Astrocyte of the spinal cord (primary cell): ENCODE measurements around the gene BANK1.
A peak's percentile ranks its signal among the peaks of the same experiment; 100 is the strongest.

ENCODE experiments used
- DNase-seq: peaks from one replicate; pipeline ENCODE4 v3.0.0; 2011; ENCODE audit warnings: low read depth, low spot score
- H3K4me3 ChIP-seq: 2 replicates; pipeline ENCODE4 v1.5.1; 2011; ENCODE audit warnings: low read depth, mild to moderate bottlenecking, low read length, moderate library complexity
- CTCF ChIP-seq: IDR thresholded peaks from 2 replicates; pipeline ENCODE4 v1.5.1; 2012; ENCODE audit warnings: low read depth, mild to moderate bottlenecking, low read length, inconsistent platforms
- in situ Hi-C: cut with HindIII; loops from 2 replicates; pipeline ENCODE4 v1.10.0; 2017; ENCODE audit warnings: low sequenced_read_pairs

BANK1 gene

GRCh38 chr4:101970547-101971155, 180.1 kb downstream of the BANK1 start:
- no peak overlapping the region for H3K4me3 ChIP-seq

GRCh38 chr4:101972791-101973190, 182.3 kb downstream of the BANK1 start:
- no peak for TF ChIP-seq CTCF
- in situ Hi-C loops: no loop called here
- DNase-seq: no peak
- H3K4me3 ChIP-seq: no peak overlapping the region

More at GRCh38 chr4:101970547-101971155, 180.1 kb downstream of the BANK1 start:
- no peak for DNase-seq
- in situ Hi-C loops: no loop called here
- TF ChIP-seq CTCF: no peak

GRCh38 chr4:101973361-101973760, 182.8 kb downstream of the BANK1 start:
- in situ Hi-C loops: no loop called here
- no peak for TF ChIP-seq CTCF
- no peak overlapping the region for H3K4me3 ChIP-seq
- no peak for DNase-seq

GRCh38 chr4:101977076-101977475, 186.5 kb downstream of the BANK1 start:
- in situ Hi-C loops: no loop called here
- no peak for TF ChIP-seq CTCF
- no peak overlapping the region for H3K4me3 ChIP-seq
- peak; percentile 95 for DNase-seq

- no peak overlapping the region for H3K4me3 ChIP-seq
- no peak for TF ChIP-seq CTCF
- no peak for DNase-seq
- in situ Hi-C loops: no loop called here
Observed at GRCh38 chr4:101981756-101982155, 191.2 kb downstream of the BANK1 start.

GRCh38 chr4:101983835-101984234, 193.3 kb downstream of the BANK1 start:
- no peak overlapping the region for H3K4me3 ChIP-seq
- in situ Hi-C loops: no loop called here
- no peak for TF ChIP-seq CTCF
- DNase-seq: no peak
